HCT116 (cell line): ENCODE results near the gene LAMB4. TPM values are rescaled to one million over a fixed set of nuclear protein-coding genes. Genes with fewer than 3 reads are reported as not detected.

Experiments
- ATAC-seq: fragments of 200-7000 bp; cut with Tn5 transposase; 2 replicates; pipeline ENCODE4 v1.9.1; 2020; ENCODE audit warnings: mild to moderate bottlenecking, moderate library complexity
- BruUV-seq: library from RNA; stranded (reverse); fragments of 400-500 nt; replicated peaks from 2 replicates; lab custom pipeline; 2021; lab: Mats Ljungman, UMichigan
- CTCF ChIA-PET: fragments of 300-600 bp; sonication (Branson Sonifier 250); formaldehyde crosslinking; loops from one replicate; lab custom pipeline; 2021; ENCODE audit warnings: antibody characterized with exemption; lab: Charles Lee
- POLR2A ChIA-PET: fragments of 300-600, 350-600 bp; sonication (Branson Sonifier 250); formaldehyde crosslinking; loops from one replicate; lab custom pipeline; 2021; ENCODE audit warnings: antibody characterized with exemption; lab: Charles Lee
- RAD21 ChIA-PET, 2 experiments: fragments of 300-600 bp; sonication (Branson Sonifier 250); formaldehyde crosslinking; loops; one replicate each; lab custom pipeline; 2023; ENCODE audit warnings: low total read pairs in 2 of 2; ENCODE audit not compliant: uncharacterized antibody in 2 of 2, unreplicated experiment in 2 of 2, low non-redundant PET in 1 of 2; lab: Charles Lee
- DNase-seq: peaks from one replicate; pipeline ENCODE4 v3.0.0-alpha.2; 2010; ENCODE audit warnings: low read depth, low spot score
- H2AFZ ChIP-seq: fragments of 200-600 bp; shearing (Covaris generic), sonication (generic); 2 replicates; pipeline ENCODE4 v1.6.1; 2017; ENCODE audit warnings: low read depth, mixed run types, mixed read lengths, antibody characterized with exemption, low read length; ENCODE audit not compliant: poor library complexity, severe bottlenecking
- H3K27ac ChIP-seq: 2 replicates; pipeline ENCODE4 v1.5.1; 2012; ENCODE audit warnings: low read depth, low read length
- H3K27me3 ChIP-seq: fragments of 200-600 bp; sonication (generic); 2 replicates; pipeline ENCODE4 v1.6.1; 2016; ENCODE audit warnings: mixed run types, low read length, mixed read lengths; ENCODE audit not compliant: insufficient read depth
- H3K36me3 ChIP-seq, 2 experiments: fragments of 200-500 bp in 1 of 2; fragments of 200-600 bp in 1 of 2; sonication (Bioruptor generic) in 1 of 2; sonication (generic) in 1 of 2; 2 replicates each; pipeline versions ENCODE4 v1.5.1 to v1.6.1; 2014 to 2016; ENCODE audit warnings: low read length in 2 of 2, inconsistent platforms in 1 of 2, mixed read lengths in 1 of 2, mixed run types in 1 of 2; ENCODE audit not compliant: insufficient read depth in 2 of 2, control insufficient read depth in 1 of 2
- H3K4me1 ChIP-seq, 2 experiments: fragments of 200-600 bp in 1 of 2; sonication (generic) in 1 of 2; 2 replicates each; pipeline versions ENCODE4 v1.5.1 to v1.6.1; 2012 to 2017; ENCODE audit warnings: low read length in 2 of 2, inconsistent platforms in 1 of 2, mild to moderate bottlenecking in 1 of 2, mixed read lengths in 1 of 2, mixed run types in 1 of 2, moderate library complexity in 1 of 2; ENCODE audit not compliant: insufficient read depth in 2 of 2, control insufficient read depth in 1 of 2
- H3K4me2 ChIP-seq: fragments of 200-600 bp; sonication (generic); 2 replicates; pipeline ENCODE4 v1.6.1; 2017; ENCODE audit warnings: mixed run types, low read length, mixed read lengths
- H3K4me3 ChIP-seq, 2 experiments: fragments of 200-600 bp in 1 of 2; sonication (generic) in 1 of 2; replicated peaks in 1 of 2; 2 replicates each; pipeline ENCODE4 v1.5.1; 2011 to 2016; ENCODE audit warnings: low read length in 2 of 2, control low read depth in 1 of 2, low read depth in 1 of 2, mild to moderate bottlenecking in 1 of 2, mixed read lengths in 1 of 2, mixed run types in 1 of 2
- H3K79me2 ChIP-seq: fragments of 200-600 bp; sonication (generic); 2 replicates; pipeline ENCODE4 v1.6.1; 2017; ENCODE audit warnings: mild to moderate bottlenecking, mixed run types, low read length, moderate library complexity, mixed read lengths; ENCODE audit not compliant: insufficient read depth
- H3K9ac ChIP-seq: fragments of 200-600 bp; sonication (generic); 2 replicates; pipeline ENCODE4 v1.6.1; 2016; ENCODE audit warnings: low read length, mixed read lengths
- H3K9me2 ChIP-seq: fragments of 200-600 bp; sonication (generic), shearing (Covaris generic); 2 replicates; pipeline ENCODE4 v1.6.1; 2017; ENCODE audit warnings: mixed run types, mild to moderate bottlenecking, moderate library complexity; ENCODE audit not compliant: insufficient read depth
- H3K9me3 ChIP-seq, 2 experiments: fragments of 200-500 bp in 1 of 2; fragments of 200-600 bp in 1 of 2; sonication (Bioruptor generic) in 1 of 2; sonication (generic) in 1 of 2; 2 replicates each; pipeline ENCODE4 v1.6.1; 2014 to 2017; ENCODE audit warnings: low read length in 2 of 2, mixed read lengths in 2 of 2, inconsistent platforms in 1 of 2, low read depth in 1 of 2, mild to moderate bottlenecking in 1 of 2, mixed run types in 1 of 2, moderate library complexity in 1 of 2; ENCODE audit not compliant: control insufficient read depth in 1 of 2, insufficient read depth in 1 of 2
- H4K20me1 ChIP-seq: fragments of 200-600 bp; sonication (generic), shearing (Covaris generic); 2 replicates; pipeline ENCODE4 v1.6.1; 2017; ENCODE audit warnings: mixed run types, mild to moderate bottlenecking, moderate library complexity; ENCODE audit not compliant: insufficient read depth
- CEBPB ChIP-seq: IDR thresholded peaks from 2 replicates; pipeline ENCODE4 v1.6.1; 2012; ENCODE audit warnings: low read depth
- CTCF ChIP-seq, 3 experiments: fragments of 200-600 bp in 1 of 3; sonication (generic) in 1 of 3; IDR thresholded peaks in 2 of 3; conservative IDR thresholded peaks in 1 of 3; 2 replicates each; pipeline ENCODE4 v1.5.1; 2012 to 2017; ENCODE audit warnings: low read depth in 2 of 3, low read length in 2 of 3, antibody characterized with exemption in 1 of 3, borderline replicate concordance in 1 of 3, control low read depth in 1 of 3, mild to moderate bottlenecking in 1 of 3, mixed read lengths in 1 of 3, mixed run types in 1 of 3, moderate library complexity in 1 of 3; ENCODE audit not compliant: insufficient read depth in 1 of 3
- FOSL1 ChIP-seq: IDR thresholded peaks from 2 replicates; pipeline ENCODE4 v1.6.1; 2012; ENCODE audit warnings: low read depth
- POLR2A ChIP-seq: IDR thresholded peaks from 2 replicates; pipeline ENCODE4 v1.7.0; 2011; ENCODE audit warnings: borderline replicate concordance; ENCODE audit not compliant: insufficient read depth, insufficient read length; ENCODE audit errors: extremely low read depth
- SP1 ChIP-seq: IDR thresholded peaks from 2 replicates; pipeline ENCODE4 v1.6.1; 2012; ENCODE audit warnings: low read depth
- SRF ChIP-seq: IDR thresholded peaks from 2 replicates; pipeline ENCODE4 v1.6.1; 2012; ENCODE audit warnings: low read depth
- ZNF274 ChIP-seq: fragments of 200-500 bp; sonication (Bioruptor generic); IDR thresholded peaks from 2 replicates; pipeline ENCODE4 v1.6.1; 2014; ENCODE audit warnings: mild to moderate bottlenecking, low read depth, low read length, inconsistent platforms
- intact Hi-C: fragments of 100-400 bp; cut with micrococcal nuclease; formaldehyde crosslinking; loops from 2 replicates; pipeline ENCODE4 v1.10.0; 2022
- total RNA-seq: library from RNA; stranded (reverse); gene quantifications from one replicate; pipeline ENCODE4 v1.2.1, GENCODE V29; 2021; ENCODE audit not compliant: unreplicated experiment
- TF ChIP-seq, protein P1 (sequence below): IDR thresholded peaks from 2 replicates; pipeline ENCODE4 v1.6.1; 2012; ENCODE audit warnings: low read depth

Gene LAMB4
- total RNA-seq, 1 experiment from 2014 or later, result not detected

DNA sequence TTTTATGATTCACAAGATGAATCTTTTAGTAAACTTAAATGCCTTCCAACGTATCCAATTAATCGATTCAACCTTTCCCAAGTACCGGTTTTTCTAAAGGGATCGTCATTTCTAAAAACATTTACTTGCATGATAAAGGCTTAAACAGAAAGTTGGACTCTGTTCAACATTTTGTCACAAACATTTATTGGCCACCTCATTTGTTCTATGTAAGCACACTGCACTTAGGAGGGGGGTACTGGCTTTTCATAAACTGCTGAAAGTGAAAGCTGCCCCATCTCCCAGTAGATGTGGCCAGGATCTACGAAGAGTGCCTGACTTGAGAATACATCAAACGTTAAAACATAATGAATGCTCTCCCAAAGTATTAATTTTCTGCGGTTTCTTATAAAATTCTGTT, 37.3 kb upstream of the LAMB4 start (continued):
- no peak for TF ChIP-seq CTCF (IDR thresholded peaks at IDR 0.05 in 2 of 3, conservative IDR thresholded peaks at IDR 0.05 in 1 of 3; ENCODE audit: borderline replicate concordance in 1 of 3, insufficient read depth in 1 of 3, low read depth in 2 of 3, low read length in 2 of 3)
- TF ChIP-seq SP1, result no peak

GRCh38 chr7:108166687-108167086, 36.5 kb upstream of the LAMB4 start:
- Histone ChIP-seq H4K20me1 (no peaks in the 10 kb centered on the region), H3K27me3 (no peaks in the 10 kb centered on the region), H3K4me2 (no peak overlapping the region), H3K4me3 (no peak overlapping the region), H3K4me1 (no peaks in the 10 kb centered on the region), H3K27ac (no peak overlapping the region), H3K9ac (no peak overlapping the region), H2AFZ (no peak overlapping the region), H3K79me2 (no peaks in the 10 kb centered on the region), H3K36me3 (no peaks in the 10 kb centered on the region), H3K9me2 (no peaks in the 10 kb centered on the region), H3K9me3 (no peaks in the 10 kb centered on the region)
- POLR2A ChIA-PET, result no interaction called here
- ATAC-seq, result no peak
- intact Hi-C loops, result no loop called here
- no peak for DNase-seq
- TF ChIP-seq FOSL1 (no peak), CTCF (IDR thresholded peaks at IDR 0.05 in 2 of 3, conservative IDR thresholded peaks at IDR 0.05 in 1 of 3; ENCODE audit: borderline replicate concordance in 1 of 3, insufficient read depth in 1 of 3, low read depth in 2 of 3, low read length in 2 of 3) (no peak), CEBPB (no peak), SRF (no peak), ZNF274 (no peak), POLR2A (no peak)
- TF ChIP-seq, protein P1, sequence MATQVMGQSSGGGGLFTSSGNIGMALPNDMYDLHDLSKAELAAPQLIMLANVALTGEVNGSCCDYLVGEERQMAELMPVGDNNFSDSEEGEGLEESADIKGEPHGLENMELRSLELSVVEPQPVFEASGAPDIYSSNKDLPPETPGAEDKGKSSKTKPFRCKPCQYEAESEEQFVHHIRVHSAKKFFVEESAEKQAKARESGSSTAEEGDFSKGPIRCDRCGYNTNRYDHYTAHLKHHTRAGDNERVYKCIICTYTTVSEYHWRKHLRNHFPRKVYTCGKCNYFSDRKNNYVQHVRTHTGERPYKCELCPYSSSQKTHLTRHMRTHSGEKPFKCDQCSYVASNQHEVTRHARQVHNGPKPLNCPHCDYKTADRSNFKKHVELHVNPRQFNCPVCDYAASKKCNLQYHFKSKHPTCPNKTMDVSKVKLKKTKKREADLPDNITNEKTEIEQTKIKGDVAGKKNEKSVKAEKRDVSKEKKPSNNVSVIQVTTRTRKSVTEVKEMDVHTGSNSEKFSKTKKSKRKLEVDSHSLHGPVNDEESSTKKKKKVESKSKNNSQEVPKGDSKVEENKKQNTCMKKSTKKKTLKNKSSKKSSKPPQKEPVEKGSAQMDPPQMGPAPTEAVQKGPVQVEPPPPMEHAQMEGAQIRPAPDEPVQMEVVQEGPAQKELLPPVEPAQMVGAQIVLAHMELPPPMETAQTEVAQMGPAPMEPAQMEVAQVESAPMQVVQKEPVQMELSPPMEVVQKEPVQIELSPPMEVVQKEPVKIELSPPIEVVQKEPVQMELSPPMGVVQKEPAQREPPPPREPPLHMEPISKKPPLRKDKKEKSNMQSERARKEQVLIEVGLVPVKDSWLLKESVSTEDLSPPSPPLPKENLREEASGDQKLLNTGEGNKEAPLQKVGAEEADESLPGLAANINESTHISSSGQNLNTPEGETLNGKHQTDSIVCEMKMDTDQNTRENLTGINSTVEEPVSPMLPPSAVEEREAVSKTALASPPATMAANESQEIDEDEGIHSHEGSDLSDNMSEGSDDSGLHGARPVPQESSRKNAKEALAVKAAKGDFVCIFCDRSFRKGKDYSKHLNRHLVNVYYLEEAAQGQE, result no peak
- no TSS peak for BruUV-seq
- CTCF ChIA-PET, result no interaction called here
- RAD21 ChIA-PET, result no interaction called here
